Right cardiac atrium (tissue), 5 donors: ENCODE results near the gene UCMA. TPM values are rescaled to one million over a fixed set of nuclear protein-coding genes. Genes with fewer than 3 reads are reported as not detected.

ENCODE experiments used
- ATAC-seq, 2 donors: fragments of 200-7000 bp; cut with Tn5 transposase; one replicate each; pipeline versions ENCODE4 v1.8.0 to v1.9.1; 2020; ENCODE audit warnings: moderate library complexity in 2 of 2, mild to moderate bottlenecking in 1 of 2
- DNase-seq, 3 donors: peaks; one replicate each; pipeline ENCODE4 v3.0.0-alpha.2; 2020
- H3K27ac ChIP-seq: one replicate; pipeline ENCODE4 v1.5.1; 2013; ENCODE audit warnings: mild to moderate bottlenecking, low read length, control low read depth, moderate library complexity
- H3K27me3 ChIP-seq: one replicate; pipeline ENCODE4 v1.6.1; 2013; ENCODE audit not compliant: control insufficient read depth, insufficient read depth
- H3K4me1 ChIP-seq: one replicate; pipeline ENCODE4 v1.6.1; 2013; ENCODE audit warnings: low read length; ENCODE audit not compliant: control insufficient read depth, insufficient read depth
- H3K4me3 ChIP-seq: one replicate; pipeline ENCODE4 v1.5.1; 2013; ENCODE audit warnings: low read length, control low read depth
- H3K9me3 ChIP-seq: one replicate; pipeline ENCODE4 v1.6.1; 2013; ENCODE audit warnings: low read length; ENCODE audit not compliant: control insufficient read depth
- WGBS: extraction: QIAGEN DNeasy Blood & Tissue Kit; methylation state at CpG from one replicate; pipeline ENCODE4 v1.1.7; 2013; 5-methylcytosine and 5-hydroxymethylcytosine counted together
- intact Hi-C, 4 donors: fragments of 100-400 bp; cut with DNase I; formaldehyde crosslinking; loops; one replicate each; pipeline versions ENCODE4 v1.11.0 to v1.14.0; 2022 to 2023
- polyA plus RNA-seq: library from polyadenylated mRNA; stranded (reverse); fragments of 200-250 nt; gene quantifications from one replicate; pipeline ENCODE4 v1.2.3, GENCODE V29; 2013
- total RNA-seq, 4 donors: library from RNA; stranded (reverse); fragmentation: NEBNext Ultra II Directional; extraction: Animal tissue kit (Norgen Biotek cat#: 25700); gene quantifications; one replicate each; pipeline ENCODE4 v1.2.1, GENCODE V29; 2021
- donor health status: healthy with polysubstance abuse.
- donor health status: DM: no; HTN: yes; CAD: no.
- donor health status: DM: no; HTN: no; CAD: no.
- donor health status: DM: no; HTN: yes; CAD: no; lungs with severe emphysema.
- donor health status: DM: yes; HTN: yes; CAD: no.

The UCMA gene
- total and polyA plus RNA-seq, 5 donors = not detected

DNA sequence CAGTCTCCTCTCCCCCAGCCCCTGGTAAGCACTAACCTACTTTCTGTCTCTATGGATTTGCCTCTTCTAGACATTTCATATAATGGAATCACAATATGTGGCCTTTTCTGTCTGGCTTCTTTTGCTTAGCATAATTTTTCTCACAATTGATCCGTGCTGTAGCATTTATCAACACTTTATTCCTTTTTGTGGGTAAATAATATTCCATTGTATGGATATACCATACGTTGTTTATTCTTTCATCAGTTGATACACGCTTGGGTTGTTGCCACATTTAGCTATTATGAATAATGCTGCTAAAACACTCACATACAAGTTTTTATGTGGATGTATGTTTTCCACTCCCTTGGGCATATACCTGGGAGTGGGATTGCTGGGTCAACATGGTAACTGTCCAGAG lies 47.0 kb downstream of the UCMA start:
- intact Hi-C loops = no loop called here
- Histone ChIP-seq H3K4me1 (no peaks in the 10 kb centered on the region), H3K27ac (no peak overlapping the region), H3K27me3 (no peaks in the 10 kb centered on the region), H3K9me3 (no peaks in the 10 kb centered on the region), H3K4me3 (no peak overlapping the region)
- no peak for ATAC-seq
- over 99% methylated on average over 3 of the region's 3 CpGs for WGBS
- no peak for DNase-seq

DNA sequence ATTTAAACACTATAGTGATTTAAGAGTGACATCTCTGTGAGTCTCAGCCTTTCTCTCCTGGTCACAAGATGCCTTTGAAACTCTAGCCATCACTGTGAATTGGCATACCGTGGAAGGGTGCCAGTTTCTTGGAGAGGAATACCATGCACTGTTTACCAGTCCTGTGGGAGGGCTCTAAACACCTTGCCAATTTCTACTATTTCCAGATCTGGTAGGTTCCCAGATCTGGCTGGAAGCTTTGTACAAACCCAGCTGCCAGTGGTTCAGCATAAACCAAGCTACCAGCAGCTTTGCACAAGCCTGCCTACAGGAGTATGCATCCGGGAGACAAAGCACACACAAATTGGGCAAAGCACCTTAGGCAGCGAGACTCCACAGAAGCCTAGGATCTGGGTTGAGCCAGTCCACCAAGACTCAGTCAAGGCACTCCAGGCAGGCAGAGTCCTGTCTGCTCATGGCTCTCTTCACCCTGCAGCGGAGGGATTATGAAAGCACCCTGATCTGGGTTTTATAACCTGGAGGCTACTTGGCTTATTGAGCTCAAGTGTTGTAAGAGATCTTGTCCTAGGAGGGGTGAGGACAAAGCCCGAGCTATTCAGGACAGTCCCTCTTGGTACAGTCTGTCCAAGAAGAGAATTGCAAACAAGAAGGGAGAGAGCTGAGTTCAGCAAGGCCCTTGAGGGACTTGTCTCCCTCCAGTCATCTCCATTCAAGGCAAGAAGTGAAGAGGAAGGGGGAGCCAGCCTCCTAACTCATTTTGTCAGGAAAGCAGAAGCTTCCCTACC lies 49.3 kb downstream of the UCMA start:
- no peak for ATAC-seq
- Histone ChIP-seq H3K4me1 (no peaks in the 10 kb centered on the region), H3K4me3 (no peak overlapping the region), H3K27me3 (no peaks in the 10 kb centered on the region), H3K27ac (no peak overlapping the region), H3K9me3 (no peaks in the 10 kb centered on the region)
- no peak for DNase-seq
- WGBS = 94% methylated on average over 5 of the region's 5 CpGs
- intact Hi-C loops = no loop called here

DNA sequence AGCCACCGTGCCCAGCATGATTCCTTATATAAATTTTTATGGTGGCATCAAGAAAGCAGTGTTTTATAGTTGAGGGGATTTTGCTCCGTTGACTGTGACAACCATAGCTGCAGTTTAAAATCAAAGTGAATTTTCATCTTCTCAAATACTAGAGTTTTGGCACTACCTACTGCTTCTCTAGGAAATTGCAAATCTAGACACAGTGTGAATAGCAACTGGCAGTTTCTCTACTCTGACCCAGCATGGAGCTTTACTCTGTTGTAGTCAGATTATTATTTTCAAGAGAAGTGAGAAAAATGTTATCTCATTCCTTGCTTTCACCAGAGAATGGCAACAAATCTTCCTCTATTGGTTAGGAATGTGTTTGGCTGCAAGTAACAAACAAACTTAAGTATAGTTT lies 49.9 kb downstream of the UCMA start:
- no peak overlapping the region for H3K4me3 ChIP-seq
- 88% methylated on average over 2 of the region's 2 CpGs for WGBS
- no peaks in the 10 kb centered on the region for H3K9me3 ChIP-seq
- no peak for ATAC-seq
- DNase-seq = no peak
- no peaks in the 10 kb centered on the region for H3K4me1 ChIP-seq
- H3K27me3 ChIP-seq = no peaks in the 10 kb centered on the region
- no peak overlapping the region for H3K27ac ChIP-seq
- intact Hi-C loops = no loop called here

DNA sequence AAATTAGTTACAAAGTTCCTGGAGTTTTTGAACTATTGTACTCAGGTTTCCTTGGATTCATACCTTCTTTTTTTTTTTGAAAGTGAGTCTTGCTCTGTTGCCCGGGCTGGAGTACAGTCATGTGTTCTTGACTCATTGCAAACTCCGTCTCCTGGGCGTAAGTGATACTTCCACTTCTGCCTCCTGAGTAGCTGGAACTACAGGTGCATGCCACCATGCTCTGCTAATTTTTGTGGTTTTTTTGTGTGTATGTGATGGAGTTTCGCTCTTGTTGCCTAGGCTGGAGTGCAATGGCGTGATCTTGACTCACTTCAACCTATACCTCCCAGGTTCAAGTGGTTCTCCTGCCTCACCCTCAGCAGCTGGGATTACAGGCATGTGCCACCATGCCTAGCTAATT lies 50.5 kb downstream of the UCMA start:
- intact Hi-C loops = no loop called here
- no peaks in the 10 kb centered on the region for H3K9me3 ChIP-seq
- no peak for ATAC-seq
- H3K27ac ChIP-seq = no peak overlapping the region
- no peak overlapping the region for H3K4me3 ChIP-seq
- no peaks in the 10 kb centered on the region for H3K27me3 ChIP-seq
- no peaks in the 10 kb centered on the region for H3K4me1 ChIP-seq
- WGBS = 77% methylated on average over 5 of the region's 5 CpGs
- no peak for DNase-seq

DNA sequence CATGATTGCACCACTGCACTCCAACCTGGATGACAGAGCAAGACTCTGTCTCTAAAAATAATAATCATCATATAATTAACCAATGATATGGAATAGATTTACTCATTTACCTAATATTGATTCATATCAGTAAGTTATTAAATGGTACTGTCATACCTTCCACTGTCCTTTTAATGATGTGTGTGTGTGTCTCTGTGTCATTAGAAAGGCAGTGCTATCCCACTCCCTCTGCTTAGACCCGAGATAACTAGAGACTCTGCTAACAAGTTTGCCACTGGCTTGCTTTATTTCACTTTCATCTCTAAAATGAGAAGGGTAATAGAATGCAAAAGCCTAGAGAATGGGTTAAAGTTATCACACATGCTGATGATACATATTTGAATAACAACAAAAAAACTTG lies 51.8 kb downstream of the UCMA start:
- H3K9me3 ChIP-seq = no peaks in the 10 kb centered on the region
- no peaks in the 10 kb centered on the region for H3K4me1 ChIP-seq
- intact Hi-C loops = no loop called here
- ATAC-seq (no peak), DNase-seq (no peak)
- no peak overlapping the region for H3K27ac ChIP-seq
- H3K27me3 ChIP-seq = no peaks in the 10 kb centered on the region
- no peak overlapping the region for H3K4me3 ChIP-seq
- 83% methylated on average over 1 of the region's 1 CpG for WGBS

DNA sequence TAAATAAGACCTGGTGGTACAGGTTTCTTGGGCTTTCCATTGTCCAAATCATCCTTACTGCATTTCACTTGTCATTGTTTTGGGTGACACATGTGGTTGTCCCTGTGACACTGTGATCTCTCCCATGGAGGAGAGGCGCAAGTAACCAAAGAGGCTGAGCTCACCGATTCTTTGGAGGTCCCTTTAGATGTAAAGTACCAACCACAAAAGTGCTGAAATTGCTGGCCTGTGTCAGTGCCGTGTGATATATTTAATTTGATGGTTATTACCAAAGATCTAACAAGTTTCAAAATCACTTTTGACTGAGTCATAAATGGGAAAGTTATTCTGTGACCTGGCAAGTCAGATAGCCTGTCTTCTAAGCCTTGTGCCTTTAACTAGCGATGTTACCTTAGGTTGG lies 53.4 kb downstream of the UCMA start:
- no peak overlapping the region for H3K4me3 ChIP-seq
- intact Hi-C loops = no loop called here
- no peak for ATAC-seq
- no peaks in the 10 kb centered on the region for H3K4me1 ChIP-seq
- H3K27ac ChIP-seq = no peak overlapping the region
- H3K27me3 ChIP-seq = no peaks in the 10 kb centered on the region
- 98% methylated on average over 4 of the region's 4 CpGs for WGBS
- DNase-seq = no peak
- no peaks in the 10 kb centered on the region for H3K9me3 ChIP-seq

DNA sequence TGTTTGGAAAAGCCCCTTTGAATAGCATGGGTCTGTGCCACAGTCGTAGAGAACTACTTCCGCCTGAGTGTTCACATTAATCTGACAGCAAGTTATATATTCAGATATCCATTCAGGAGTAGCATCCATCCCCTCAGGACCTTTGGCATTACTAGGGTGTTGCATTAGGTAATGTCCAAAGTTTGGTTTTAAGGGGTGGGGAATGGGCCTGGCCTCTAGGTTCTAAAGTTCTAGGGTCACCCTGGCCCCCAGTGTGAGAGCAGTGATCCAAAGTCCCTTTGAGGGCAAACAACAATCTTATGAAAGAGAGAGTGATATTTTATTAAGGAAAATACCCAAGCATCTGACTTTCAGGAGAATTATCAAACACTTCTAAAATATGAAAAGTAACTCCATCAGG lies 60.6 kb downstream of the UCMA start:
- Histone ChIP-seq H3K4me1 (no peaks in the 10 kb centered on the region), H3K9me3 (no peaks in the 10 kb centered on the region), H3K27ac (no peak overlapping the region), H3K27me3 (no peaks in the 10 kb centered on the region), H3K4me3 (no peak overlapping the region)
- DNase-seq (no peak), ATAC-seq (no peak)
- 97% methylated on average over 2 of the region's 2 CpGs for WGBS
- intact Hi-C loops = no loop called here

Other genes with a start within 250 kb of the UCMA start
- 10 to 100 TPM in 3 of 4 donors, 1 to 10 TPM in 1; 9.3 to 24.6 (median 15.6) TPM for gene CCDC3, start 232.7 kb downstream of the UCMA start, total RNA-seq
- 14.6 TPM for gene CCDC3, start 232.7 kb downstream of the UCMA start, polyA plus RNA-seq
- 100 to 1,000 TPM in 3 of 4 donors, 10 to 100 TPM in 1; 99.7 to 121 (median 111) TPM for gene OPTN, start 134.2 kb downstream of the UCMA start, total RNA-seq
- 74.1 TPM for gene OPTN, start 134.2 kb downstream of the UCMA start, polyA plus RNA-seq
- under 1 TPM in 3 of 4 donors, not detected in 1; 0.23 to 0.35 (median 0.33) TPM for gene MCM10, start 72.8 kb downstream of the UCMA start, total RNA-seq
- gene MCM10, start 72.8 kb downstream of the UCMA start, polyA plus RNA-seq = 0.07 TPM
- gene PHYH, start 65.7 kb upstream of the UCMA start, total RNA-seq = 10 to 100 TPM; 70.7 to 94.9 (median 88.9) TPM
- 138 TPM for gene PHYH, start 65.7 kb upstream of the UCMA start, polyA plus RNA-seq
- gene SEPHS1, start 113.9 kb upstream of the UCMA start, total RNA-seq = 10 to 100 TPM; 31.8 to 38.3 (median 36.3) TPM
- gene SEPHS1, start 113.9 kb upstream of the UCMA start, polyA plus RNA-seq = 24.2 TPM